SK-N-SH treated with all-trans-retinoic acid at 6 μM for 48 hours (cell line): ENCODE measurements around the gene MYH8.

Experiments used
- ATAC-seq: fragments of 200-7000 bp; cut with Tn5 transposase; 3 replicates; pipeline ENCODE4 v1.9.1; 2020; ENCODE audit warnings: mild to moderate bottlenecking, moderate library complexity
- CREB5 ChIP-seq: fragments of 250-450 bp; sonication (Bioruptor Pico); IDR thresholded peaks from 2 replicates; pipeline ENCODE4 v1.5.1; 2020; ENCODE audit warnings: low read depth, mild to moderate bottlenecking, moderate library complexity
- CSDC2 ChIP-seq: fragments of 250-450 bp; sonication (Bioruptor Pico); IDR thresholded peaks from 2 replicates; pipeline ENCODE4 v1.5.0; 2020; ENCODE audit warnings: mild to moderate bottlenecking, moderate library complexity
- CSRNP3 ChIP-seq: fragments of 250-450 bp; sonication (Bioruptor Pico); IDR thresholded peaks from 2 replicates; pipeline ENCODE4 v1.5.1; 2021; ENCODE audit warnings: mild to moderate bottlenecking, moderate library complexity
- GLIS3 ChIP-seq: fragments of 250-450 bp; sonication (Bioruptor Pico); IDR thresholded peaks from 2 replicates; pipeline ENCODE4 v1.5.0; 2020; ENCODE audit warnings: mild to moderate bottlenecking, moderate library complexity
- ISL1 ChIP-seq: fragments of 250-450 bp; sonication (Bioruptor Pico); IDR thresholded peaks from 2 replicates; pipeline ENCODE4 v2.1.2; 2022; ENCODE audit warnings: mild to moderate bottlenecking, moderate library complexity
- OSR1 ChIP-seq: fragments of 250-450 bp; sonication (Bioruptor Pico); IDR thresholded peaks from 2 replicates; pipeline ENCODE4 v1.8.0; 2022; ENCODE audit warnings: moderate library complexity, mild to moderate bottlenecking, inconsistent platforms
- PATZ1 ChIP-seq: fragments of 250-450 bp; sonication (Bioruptor Pico); IDR thresholded peaks from 2 replicates; pipeline ENCODE4 v1.8.0; 2020; ENCODE audit warnings: mild to moderate bottlenecking, moderate library complexity, borderline replicate concordance
- POU6F1 ChIP-seq: fragments of 250-450 bp; sonication (Bioruptor Pico); IDR thresholded peaks from 2 replicates; pipeline ENCODE4 v1.8.0; 2021; ENCODE audit warnings: low read depth, mild to moderate bottlenecking, moderate library complexity, borderline replicate concordance
- SNAI2 ChIP-seq: fragments of 250-450 bp; sonication (Bioruptor Pico); IDR thresholded peaks from 2 replicates; pipeline ENCODE4 v1.5.0; 2020; ENCODE audit warnings: mild to moderate bottlenecking, moderate library complexity
- TCF4 ChIP-seq: fragments of 250-450 bp; sonication (Bioruptor Pico); IDR thresholded peaks from 2 replicates; pipeline ENCODE4 v1.8.0; 2021; ENCODE audit warnings: mild to moderate bottlenecking, moderate library complexity, borderline replicate concordance
- TSHZ2 ChIP-seq: fragments of 250-450 bp; sonication (Bioruptor Pico); IDR thresholded peaks from 2 replicates; pipeline ENCODE4 v1.5.0; 2020; ENCODE audit warnings: mild to moderate bottlenecking, moderate library complexity
- ZFP3 ChIP-seq: fragments of 250-450 bp; sonication (Bioruptor Pico); IDR thresholded peaks from 2 replicates; pipeline ENCODE4 v1.5.0; 2020; ENCODE audit warnings: mild to moderate bottlenecking, moderate library complexity
- ZNF565 ChIP-seq: fragments of 450-650 bp; formaldehyde crosslinking; conservative IDR thresholded peaks from 2 replicates; pipeline ENCODE4 v1.5.0; 2020; ENCODE audit warnings: low read depth, mild to moderate bottlenecking, moderate library complexity
- ZNF70 ChIP-seq: fragments of 450-650 bp; formaldehyde crosslinking; IDR thresholded peaks from 2 replicates; pipeline ENCODE4 v1.5.0; 2020; ENCODE audit warnings: mild to moderate bottlenecking, moderate library complexity
- ZNF8 ChIP-seq: fragments of 450-650 bp; formaldehyde crosslinking; IDR thresholded peaks from 2 replicates; pipeline ENCODE4 v1.5.0; 2020; ENCODE audit warnings: mild to moderate bottlenecking, moderate library complexity

Gene MYH8

GRCh38 chr17:10354651-10355050 lies 67.1 kb downstream of the MYH8 start:
- no peak for ATAC-seq
- TF ChIP-seq ZNF70: no peak

GRCh38 chr17:10352893-10353292 lies 68.9 kb downstream of the MYH8 start:
- no peak for TF ChIP-seq GLIS3
- no peak for TF ChIP-seq ZNF70
- TF ChIP-seq TCF4 (CRISPR knock-in tag): no peak
- TF ChIP-seq POU6F1 (CRISPR knock-in tag): no peak
- TF ChIP-seq TSHZ2 (CRISPR knock-in tag): no peak
- no peak for TF ChIP-seq PATZ1
- TF ChIP-seq CSRNP3: no peak
- no peak for TF ChIP-seq ZNF565 (CRISPR knock-in tag)
- TF ChIP-seq ZFP3 (CRISPR knock-in tag): no peak
- TF ChIP-seq ZNF8 (CRISPR knock-in tag): no peak
- ATAC-seq: no peak

GRCh38 chr17:10349403-10349802 lies 72.3 kb downstream of the MYH8 start:
- TF ChIP-seq OSR1 (CRISPR knock-in tag): no peak
- peak; percentile 90 for TF ChIP-seq ZNF70
- ATAC-seq: peak; percentile 51; the same call in 2 of the 3 replicates

- TF ChIP-seq ZNF70 (no peak), CSDC2 (no peak), CREB5 (CRISPR knock-in tag) (no peak), TSHZ2 (CRISPR knock-in tag) (no peak), ZNF8 (CRISPR knock-in tag) (no peak), SNAI2 (CRISPR knock-in tag) (no peak), TCF4 (CRISPR knock-in tag) (no peak), ISL1 (CRISPR knock-in tag) (no peak), ZNF565 (CRISPR knock-in tag) (no peak)
- no peak for ATAC-seq
These were observed 76.9 kb downstream of the MYH8 start for GRCh38 chr17:10344816-10345215.
